Keratinocyte (primary cell): Measurements from ENCODE around the gene YTHDC1. TPM values are rescaled to one million over a fixed set of nuclear protein-coding genes. Genes with fewer than 3 reads are reported as not detected.

Experiments
- DNase-seq: peaks from one replicate; pipeline ENCODE4 v3.0.0-alpha.2; 2011; ENCODE audit warnings: low read depth, missing footprints, low spot score
- FAIRE-seq: peaks from 2 replicates; lab custom pipeline; 2011; peaks lifted over from hg19 to GRCh38; lab: Jason Lieb, UNC
- H2AFZ ChIP-seq: 2 replicates; pipeline ENCODE4 v1.6.0; 2012; ENCODE audit warnings: low read length, control low read depth, inconsistent platforms; ENCODE audit not compliant: control insufficient read depth
- H3K27ac ChIP-seq: 2 replicates; pipeline ENCODE4 v1.5.1; 2011; ENCODE audit warnings: low read length; ENCODE audit not compliant: control insufficient read depth, insufficient read depth
- H3K27me3 ChIP-seq: 3 replicates; pipeline ENCODE4 v1.6.0; 2011; ENCODE audit warnings: low read length; ENCODE audit not compliant: control insufficient read depth, insufficient read depth; ENCODE audit errors: extremely low read depth
- H3K36me3 ChIP-seq, 2 experiments: 2 replicates in 1 of 2; 3 replicates in 1 of 2; pipeline ENCODE4 v1.5.1; 2011; ENCODE audit warnings: low read length in 2 of 2, mild to moderate bottlenecking in 1 of 2; ENCODE audit not compliant: control insufficient read depth in 2 of 2, insufficient read depth in 2 of 2; ENCODE audit errors: extremely low read depth in 1 of 2
- H3K4me1 ChIP-seq: 3 replicates; pipeline ENCODE4 v1.5.1; 2011; ENCODE audit warnings: low read length; ENCODE audit not compliant: control insufficient read depth, insufficient read depth; ENCODE audit errors: extremely low read depth
- H3K4me2 ChIP-seq: 3 replicates; pipeline ENCODE4 v1.6.0; 2011; ENCODE audit warnings: low read depth, low read length; ENCODE audit not compliant: control insufficient read depth, insufficient read depth; ENCODE audit errors: extremely low read depth
- H3K4me3 ChIP-seq, 3 experiments: fragments of 200-600 bp in 1 of 3; sonication (generic) in 1 of 3; 2 replicates in 2 of 3; 3 replicates in 1 of 3; pipeline ENCODE4 v1.5.1; 2011 to 2016; ENCODE audit warnings: low read length in 3 of 3, mild to moderate bottlenecking in 3 of 3, control low read depth in 2 of 3, inconsistent platforms in 1 of 3, low read depth in 1 of 3, mixed read lengths in 1 of 3, mixed run types in 1 of 3, moderate library complexity in 1 of 3; ENCODE audit not compliant: control insufficient read depth in 2 of 3, insufficient read depth in 2 of 3; ENCODE audit errors: extremely low read depth in 1 of 3
- H3K79me2 ChIP-seq: 2 replicates; pipeline ENCODE4 v1.6.0; 2012; ENCODE audit warnings: low read length; ENCODE audit not compliant: control insufficient read depth, insufficient read depth
- H3K9ac ChIP-seq: 3 replicates; pipeline ENCODE4 v1.6.0; 2011; ENCODE audit warnings: low read length; ENCODE audit not compliant: control insufficient read depth, insufficient read depth; ENCODE audit errors: extremely low read depth
- H3K9me1 ChIP-seq: 3 replicates; pipeline ENCODE4 v1.6.0; 2011; ENCODE audit warnings: low read length; ENCODE audit not compliant: control insufficient read depth, insufficient read depth; ENCODE audit errors: extremely low read depth
- H3K9me3 ChIP-seq: 2 replicates; pipeline ENCODE4 v1.5.1; 2012; ENCODE audit warnings: low read depth, low read length; ENCODE audit not compliant: control insufficient read depth
- H4K20me1 ChIP-seq: 3 replicates; pipeline ENCODE4 v1.6.0; 2011; ENCODE audit warnings: low read length; ENCODE audit not compliant: control insufficient read depth, insufficient read depth; ENCODE audit errors: extremely low read depth
- CTCF ChIP-seq, 3 experiments: IDR thresholded peaks in 1 of 3; conservative IDR thresholded peaks in 1 of 3; optimal IDR thresholded peaks in 1 of 3; 2 replicates in 2 of 3; 3 replicates in 1 of 3; pipeline versions ENCODE3 to v1.5.1; 2011; ENCODE audit warnings: low read length in 3 of 3, mild to moderate bottlenecking in 3 of 3, moderate library complexity in 2 of 3, control low read depth in 1 of 3, inconsistent platforms in 1 of 3; ENCODE audit not compliant: insufficient read depth in 2 of 3; ENCODE audit errors: extremely low read depth in 1 of 3
- EZH2 ChIP-seq: IDR thresholded peaks from one replicate; pipeline ENCODE4 v1.6.1; 2012; ENCODE audit warnings: inconsistent platforms, mild to moderate bottlenecking, low read length, moderate library complexity
- dilution Hi-C: fragments of 300-500 bp; cut with MboI; formaldehyde crosslinking; loops from one replicate; pipeline ENCODE4 v1.7.0; 2020; ENCODE audit warnings: low sequenced_read_pairs; ENCODE audit not compliant: extremely low pct_ligation_motif_present
- polyA plus RNA-seq, 5 experiments: library from polyadenylated mRNA; depleted of rRNA in 3 of 5; stranded (reverse) in 3 of 5; stranded (forward) in 1 of 5; unstranded in 1 of 5; fragments of >200 nt; gene quantifications; 1 replicate in 1 of 5; 2 replicates in 3 of 5; 3 replicates in 1 of 5; pipeline versions ENCODE4 v1.2.1 to v1.2.3, GENCODE V29; 2011 to 2012; ENCODE audit warnings: missing spikeins in 2 of 5, low read depth in 1 of 5, low replicate concordance in 1 of 5

Gene YTHDC1
- polyA plus RNA-seq, 1 donor (not counting 4 experiments of a cell fraction or from before 2014, with no cell fraction given): 74.2 TPM

DNA sequence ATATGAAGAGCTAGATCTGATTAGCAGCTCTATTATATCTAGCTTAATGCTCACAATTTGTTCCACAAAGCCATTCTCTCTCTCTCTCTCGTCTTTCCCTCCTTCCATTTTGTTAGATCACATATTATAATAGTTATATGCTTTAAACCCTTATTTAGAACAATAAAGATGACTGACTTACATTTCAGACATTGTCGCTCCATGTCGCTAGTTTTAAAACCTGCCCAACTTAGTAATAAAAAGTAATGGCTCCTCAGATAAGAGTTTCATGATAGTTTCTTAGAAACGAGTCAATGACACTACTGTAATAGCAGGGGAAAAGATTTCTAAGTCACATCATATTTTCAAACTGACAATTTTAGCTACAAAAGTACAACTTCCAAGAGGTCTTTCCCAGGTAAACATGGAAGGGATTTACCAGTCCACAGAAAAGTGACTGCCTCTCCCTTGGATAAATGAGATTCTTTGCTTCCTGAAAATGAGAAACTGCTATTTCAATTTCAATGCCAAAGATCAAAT is 38.5 kb upstream of the YTHDC1 start:
- no peak overlapping the region for H2AFZ ChIP-seq
- H3K79me2 ChIP-seq: no peaks in the 10 kb centered on the region
- H3K4me1 ChIP-seq: no peaks in the 10 kb centered on the region
- no peak overlapping the region for H3K4me3 ChIP-seq
- no peak for DNase-seq
- dilution Hi-C loops: no loop called here
- H3K4me2 ChIP-seq: no peak overlapping the region
- H3K36me3 ChIP-seq: no peaks in the 10 kb centered on the region
- H4K20me1 ChIP-seq: no peaks in the 10 kb centered on the region
- TF ChIP-seq CTCF (optimal IDR thresholded peaks at IDR 0.05 in 1 of 3, IDR thresholded peaks at IDR 0.05 in 1 of 3, conservative IDR thresholded peaks at IDR 0.05 in 1 of 3; ENCODE audit: extremely low read depth in 1 of 3, insufficient read depth in 2 of 3, low read length in 3 of 3): no peak
- TF ChIP-seq EZH2: no peak
- no peaks in the 10 kb centered on the region for H3K9me3 ChIP-seq
- H3K9me1 ChIP-seq: no peaks in the 10 kb centered on the region
- H3K9ac ChIP-seq: no peak overlapping the region
- H3K27me3 ChIP-seq: no peaks in the 10 kb centered on the region
- no peak for FAIRE-seq
- H3K27ac ChIP-seq: no peak overlapping the region

DNA sequence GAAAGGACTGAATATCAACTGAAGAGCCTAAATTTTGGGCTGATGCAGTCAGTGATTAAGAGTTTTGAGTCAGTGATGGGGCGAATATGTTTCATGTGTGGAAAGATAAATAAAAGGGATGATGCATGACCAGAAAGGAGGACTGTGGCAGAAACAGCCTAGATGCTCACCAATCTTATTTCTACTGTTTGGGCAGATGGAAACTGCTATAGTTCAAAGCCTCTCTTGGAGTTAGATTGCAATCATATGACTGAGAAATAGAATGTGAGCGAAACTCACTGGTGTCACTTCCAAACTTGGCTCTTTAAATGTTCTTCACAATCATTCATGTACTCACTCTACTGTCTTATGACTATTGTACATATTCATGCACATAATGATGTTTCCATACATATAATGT is 35.4 kb upstream of the YTHDC1 start:
- no peak for DNase-seq
- Histone ChIP-seq H3K27ac (no peak overlapping the region), H3K9me1 (no peaks in the 10 kb centered on the region), H3K36me3 (no peaks in the 10 kb centered on the region), H3K4me1 (no peaks in the 10 kb centered on the region), H3K9ac (no peak overlapping the region), H2AFZ (no peak overlapping the region), H4K20me1 (no peaks in the 10 kb centered on the region), H3K79me2 (no peaks in the 10 kb centered on the region), H3K27me3 (no peaks in the 10 kb centered on the region), H3K4me3 (no peak overlapping the region), H3K4me2 (no peak overlapping the region), H3K9me3 (no peaks in the 10 kb centered on the region)
- no peak for TF ChIP-seq EZH2
- TF ChIP-seq CTCF (optimal IDR thresholded peaks at IDR 0.05 in 1 of 3, IDR thresholded peaks at IDR 0.05 in 1 of 3, conservative IDR thresholded peaks at IDR 0.05 in 1 of 3; ENCODE audit: extremely low read depth in 1 of 3, insufficient read depth in 2 of 3, low read length in 3 of 3): no peak
- dilution Hi-C loops: no loop called here
- FAIRE-seq: no peak
